A673 (cell line): ENCODE measurements around the gene GBF1.

ENCODE experiments used
- EZH2 ChIP-seq: fragments of 200-600 bp; sonication (generic); IDR thresholded peaks from 2 replicates; pipeline ENCODE4 v1.6.1; 2017; ENCODE audit warnings: borderline replicate concordance, low read depth, mild to moderate bottlenecking, mixed read lengths, antibody characterized with exemption, low read length; ENCODE audit not compliant: poor library complexity, severe bottlenecking
- TF ChIP-seq, protein P1 (sequence below): fragments of 300-800, 200-600 bp; sonication (generic); conservative IDR thresholded peaks from 2 replicates; pipeline ENCODE4 v1.5.1; 2017; ENCODE audit warnings: low read depth, mild to moderate bottlenecking, antibody characterized with exemption, low read length, moderate library complexity, mixed read lengths

GRCh38 chr10:102411341-102412255 is 166.3 kb downstream of the GBF1 start:
- TF ChIP-seq EZH2: no peak
- TF ChIP-seq, protein P1, sequence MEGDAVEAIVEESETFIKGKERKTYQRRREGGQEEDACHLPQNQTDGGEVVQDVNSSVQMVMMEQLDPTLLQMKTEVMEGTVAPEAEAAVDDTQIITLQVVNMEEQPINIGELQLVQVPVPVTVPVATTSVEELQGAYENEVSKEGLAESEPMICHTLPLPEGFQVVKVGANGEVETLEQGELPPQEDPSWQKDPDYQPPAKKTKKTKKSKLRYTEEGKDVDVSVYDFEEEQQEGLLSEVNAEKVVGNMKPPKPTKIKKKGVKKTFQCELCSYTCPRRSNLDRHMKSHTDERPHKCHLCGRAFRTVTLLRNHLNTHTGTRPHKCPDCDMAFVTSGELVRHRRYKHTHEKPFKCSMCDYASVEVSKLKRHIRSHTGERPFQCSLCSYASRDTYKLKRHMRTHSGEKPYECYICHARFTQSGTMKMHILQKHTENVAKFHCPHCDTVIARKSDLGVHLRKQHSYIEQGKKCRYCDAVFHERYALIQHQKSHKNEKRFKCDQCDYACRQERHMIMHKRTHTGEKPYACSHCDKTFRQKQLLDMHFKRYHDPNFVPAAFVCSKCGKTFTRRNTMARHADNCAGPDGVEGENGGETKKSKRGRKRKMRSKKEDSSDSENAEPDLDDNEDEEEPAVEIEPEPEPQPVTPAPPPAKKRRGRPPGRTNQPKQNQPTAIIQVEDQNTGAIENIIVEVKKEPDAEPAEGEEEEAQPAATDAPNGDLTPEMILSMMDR: no peak
